A549 (cell line): ENCODE measurements around the gene PHC2. TPM values are rescaled to one million over a fixed set of nuclear protein-coding genes. Genes with fewer than 3 reads are reported as not detected.

Experiments
- ATAC-seq, 2 experiments: fragments of 200-7000 bp in 1 of 2; fragments of >200 bp in 1 of 2; cut with Nextera tagmentation in 1 of 2; cut with Tn5 transposase in 1 of 2; 3 replicates each; pipeline versions ENCODE4 v1.8.0 to v1.9.1; 2018 to 2020; ENCODE audit warnings: mild to moderate bottlenecking in 1 of 2, moderate library complexity in 1 of 2
- CTCF ChIA-PET: fragments of 300-600 bp; sonication (Branson Sonifier 250); formaldehyde crosslinking; extraction: SDS; loops from one replicate; lab custom pipeline; 2021; ENCODE audit warnings: antibody characterized with exemption, inconsistent platforms; lab: Yijun Ruan, JAX
- POLR2A ChIA-PET: fragments of 350-600 bp; formaldehyde crosslinking; extraction: SDS; loops from one replicate; lab custom pipeline; 2021; ENCODE audit warnings: antibody characterized with exemption, inconsistent platforms; lab: Yijun Ruan, JAX
- DNase-seq, 2 experiments: peaks; one replicate each; pipeline versions ENCODE4 v3.0.0 to v3.0.0-alpha.2; 2011 to 2016; ENCODE audit warnings: low read depth in 1 of 2, low spot score in 1 of 2
- FAIRE-seq: peaks from 2 replicates; lab custom pipeline; 2011; peaks lifted over from hg19 to GRCh38; lab: Jason Lieb, UNC
- H3K27ac ChIP-seq, 2 experiments: fragments of >200 bp; sonication (Bioruptor Twin); formaldehyde crosslinking; 3 replicates each; pipeline ENCODE4 v1.5.1; 2016 to 2017
- H3K4me1 ChIP-seq: fragments of >200 bp; sonication (Bioruptor Twin); formaldehyde crosslinking; 3 replicates; pipeline ENCODE4 v1.6.1; 2016
- H3K4me2 ChIP-seq: fragments of >200 bp; sonication (Bioruptor Twin); formaldehyde crosslinking; 3 replicates; pipeline ENCODE4 v1.6.1; 2016
- H3K4me3 ChIP-seq: fragments of >200 bp; sonication (Bioruptor Twin); formaldehyde crosslinking; 3 replicates; pipeline ENCODE4 v1.5.1; 2016
- H3K9me3 ChIP-seq: fragments of >200 bp; sonication (Bioruptor Twin); formaldehyde crosslinking; 3 replicates; pipeline ENCODE4 v1.6.1; 2016
- CBX8 ChIP-seq: fragments of 200-600 bp; sonication (generic); IDR thresholded peaks from 2 replicates; pipeline ENCODE4 v1.6.1; 2016
- ELK1 ChIP-seq: fragments of 150-350 bp; IDR thresholded peaks from 2 replicates; pipeline ENCODE4 v1.6.1; 2014; ENCODE audit warnings: low read depth, mild to moderate bottlenecking, low read length
- EP300 ChIP-seq, 2 experiments: fragments of >200 bp; sonication (Bioruptor Twin); formaldehyde crosslinking; IDR thresholded peaks; 2 replicates in 1 of 2; 3 replicates in 1 of 2; pipeline ENCODE4 v1.6.1; 2016 to 2017
- FOXS1 ChIP-seq: fragments of 250-450 bp; sonication (Bioruptor Pico); IDR thresholded peaks from 2 replicates; pipeline ENCODE4 v1.5.0; 2020; ENCODE audit warnings: mild to moderate bottlenecking, moderate library complexity
- HMGXB4 ChIP-seq: fragments of 250-450 bp; sonication (Bioruptor Pico); IDR thresholded peaks from 2 replicates; pipeline ENCODE4 v1.5.0; 2021; ENCODE audit warnings: mild to moderate bottlenecking, moderate library complexity, borderline replicate concordance
- HOXA7 ChIP-seq: fragments of 250-450 bp; sonication (Bioruptor Pico); IDR thresholded peaks from 2 replicates; pipeline ENCODE4 v1.5.0; 2020; ENCODE audit warnings: mild to moderate bottlenecking, moderate library complexity
- HOXB13 ChIP-seq: fragments of 250-450 bp; sonication (Bioruptor Pico); IDR thresholded peaks from 2 replicates; pipeline ENCODE4 v1.5.0; 2020; ENCODE audit warnings: low read depth, mild to moderate bottlenecking, moderate library complexity
- JUN ChIP-seq, 2 experiments: fragments of >200 bp; sonication (Bioruptor Twin); formaldehyde crosslinking; IDR thresholded peaks; 2 replicates in 1 of 2; 3 replicates in 1 of 2; pipeline ENCODE4 v1.6.1; 2016 to 2017
- MAZ ChIP-seq: fragments of 150-350 bp; IDR thresholded peaks from 2 replicates; pipeline ENCODE4 v1.6.1; 2014; ENCODE audit warnings: antibody characterized with exemption, low read depth, low read length, borderline replicate concordance
- MYC ChIP-seq: IDR thresholded peaks from 2 replicates; pipeline ENCODE4 v1.6.1; 2012; ENCODE audit warnings: mild to moderate bottlenecking, inconsistent platforms, low read length, improper control_type of control experiment, borderline replicate concordance
- NFE2L2 ChIP-seq: fragments of 150-350 bp; conservative IDR thresholded peaks from 2 replicates; pipeline ENCODE4 v1.6.1; 2014; ENCODE audit warnings: low read length
- NR3C1 ChIP-seq: fragments of >200 bp; sonication (Bioruptor Twin); formaldehyde crosslinking; IDR thresholded peaks from 3 replicates; pipeline ENCODE4 v1.6.1; 2017
- POLR2A ChIP-seq: IDR thresholded peaks from 2 replicates; pipeline ENCODE4 v1.6.1; 2012; ENCODE audit warnings: mild to moderate bottlenecking, low read length
- RAD21 ChIP-seq, 2 experiments: fragments of >200 bp in 1 of 2; sonication (Bioruptor Twin) in 1 of 2; formaldehyde crosslinking in 1 of 2; IDR thresholded peaks in 1 of 2; conservative IDR thresholded peaks in 1 of 2; 2 replicates in 1 of 2; 3 replicates in 1 of 2; pipeline ENCODE4 v1.6.1; 2012 to 2018; ENCODE audit warnings: inconsistent platforms in 1 of 2
- SMC3 ChIP-seq: fragments of >200 bp; sonication (Bioruptor Twin); formaldehyde crosslinking; IDR thresholded peaks from 3 replicates; pipeline ENCODE4 v1.6.1; 2018; ENCODE audit warnings: inconsistent platforms
- ZC3H11A ChIP-seq: fragments of 450-650 bp; IDR thresholded peaks from 2 replicates; pipeline ENCODE4 v1.6.1; 2014; ENCODE audit warnings: antibody characterized with exemption, mild to moderate bottlenecking
- ZSCAN20 ChIP-seq: fragments of 250-450 bp; sonication (Bioruptor Pico); IDR thresholded peaks from 2 replicates; pipeline ENCODE4 v1.8.0; 2022; ENCODE audit warnings: mild to moderate bottlenecking, moderate library complexity
- WGBS: methylation state at CpG from one replicate; pipeline ENCODE4 v1.1.6; 2017; ENCODE audit errors: missing lambda C conversion rate; 5-methylcytosine and 5-hydroxymethylcytosine counted together
- polyA plus RNA-seq, 4 experiments: library from polyadenylated mRNA; depleted of rRNA in 3 of 4; stranded (reverse); fragments of >200 nt; fragmentation: RNase III in 1 of 4; extraction: RNeasy Plus Mini Kit Qiagen cat#74134 plus additional on column Dnase treatment in 1 of 4; gene quantifications; 2 replicates in 3 of 4; 3 replicates in 1 of 4; pipeline ENCODE4 v1.2.3, GENCODE V29; 2011 to 2017
- TF ChIP-seq, protein P1 (sequence below): IDR thresholded peaks from 2 replicates; pipeline ENCODE4 v1.6.1; 2012
- TF ChIP-seq, protein P2 (sequence below): fragments of >200 bp; sonication (Bioruptor Twin); formaldehyde crosslinking; IDR thresholded peaks from 3 replicates; pipeline ENCODE4 v1.5.1; 2016
- TF ChIP-seq, protein P3 (sequence below): fragments of >200 bp; sonication (Bioruptor Twin); formaldehyde crosslinking; IDR thresholded peaks from 3 replicates; pipeline ENCODE4 v1.6.1; 2016

PHC2 gene
- polyA plus RNA-seq, 2 of the 4 experiments (the other 2 are of a cell fraction) = 29.9 to 33.2 TPM

DNA sequence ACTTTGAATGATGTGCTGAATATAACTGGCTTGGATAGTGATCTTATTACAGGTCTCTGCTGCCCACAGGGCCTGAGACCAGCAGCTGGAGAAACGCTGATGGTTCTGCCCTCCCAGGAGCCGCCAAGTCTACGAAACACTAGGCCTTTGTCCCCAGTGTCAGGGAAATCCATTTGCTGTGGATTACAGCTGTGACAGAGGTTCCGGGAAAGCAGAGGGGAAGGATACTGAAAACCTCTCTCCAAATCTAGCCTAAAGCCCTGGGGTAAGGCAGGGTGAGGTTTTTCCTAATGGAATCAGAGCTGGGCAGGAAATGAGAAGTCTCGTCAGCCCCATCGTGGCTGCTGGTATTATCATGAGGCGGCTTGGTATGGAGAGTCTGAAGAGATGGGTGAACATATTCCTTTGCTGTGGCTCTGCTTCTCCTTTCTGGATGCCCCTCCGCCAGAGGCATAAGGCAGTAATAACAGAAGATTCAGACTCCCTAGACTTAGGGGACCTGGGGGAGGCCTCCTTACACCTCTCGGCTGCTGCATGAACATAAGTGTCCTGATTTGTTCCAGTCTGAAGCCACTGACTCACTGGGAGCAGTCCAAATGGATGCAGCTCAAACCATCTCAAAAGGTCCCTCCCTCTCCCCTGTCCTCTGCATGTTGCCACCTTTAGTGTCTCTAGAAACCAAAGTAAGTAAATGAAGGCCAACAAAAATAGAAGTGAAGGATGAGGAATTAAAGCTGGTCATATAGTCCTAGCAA, 48.1 kb downstream of the PHC2 start:
- TF ChIP-seq RAD21 (conservative IDR thresholded peaks at IDR 0.05 in 1 of 2, IDR thresholded peaks at IDR 0.05 in 1 of 2) = no peak
- no peak for TF ChIP-seq EP300 (IDR thresholded peaks at IDR 0.05)
- TF ChIP-seq HMGXB4 (CRISPR knock-in tag) = no peak
- TF ChIP-seq NFE2L2 = no peak
- TF ChIP-seq MAZ = no peak
- TF ChIP-seq CBX8 = no peak
- TF ChIP-seq HOXB13 (CRISPR knock-in tag) = no peak
- no peak for TF ChIP-seq MYC
- TF ChIP-seq HOXA7 (CRISPR knock-in tag) = no peak
- TF ChIP-seq ZSCAN20 (CRISPR knock-in tag) = no peak
- TF ChIP-seq, protein P1, sequence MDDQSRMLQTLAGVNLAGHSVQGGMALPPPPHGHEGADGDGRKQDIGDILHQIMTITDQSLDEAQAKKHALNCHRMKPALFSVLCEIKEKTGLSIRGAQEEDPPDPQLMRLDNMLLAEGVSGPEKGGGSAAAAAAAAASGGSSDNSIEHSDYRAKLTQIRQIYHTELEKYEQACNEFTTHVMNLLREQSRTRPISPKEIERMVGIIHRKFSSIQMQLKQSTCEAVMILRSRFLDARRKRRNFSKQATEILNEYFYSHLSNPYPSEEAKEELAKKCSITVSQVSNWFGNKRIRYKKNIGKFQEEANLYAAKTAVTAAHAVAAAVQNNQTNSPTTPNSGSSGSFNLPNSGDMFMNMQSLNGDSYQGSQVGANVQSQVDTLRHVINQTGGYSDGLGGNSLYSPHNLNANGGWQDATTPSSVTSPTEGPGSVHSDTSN = no peak
- no peak for TF ChIP-seq SMC3
- TF ChIP-seq, all 56 proteins: peak for 0
- 79% methylated on average over 9 of the region's 9 CpGs for WGBS
- CTCF ChIA-PET = interaction anchor here (1.0 kb wide), 1 partner anchor 15 kb away, joined by 3 read pairs; no protein-coding TSS in a partner anchor
- H3K4me3 ChIP-seq = no peak overlapping the region
- POLR2A ChIA-PET = no interaction called here
- no peak overlapping the region for H3K4me2 ChIP-seq
- H3K9me3 ChIP-seq = no peaks in the 10 kb centered on the region
- DNase-seq (no peak), FAIRE-seq (no peak), ATAC-seq (no peak)
- no peaks in the 10 kb centered on the region for H3K4me1 ChIP-seq
- H3K27ac ChIP-seq = no peak overlapping the region

GRCh38 chr1:33381977-33382376, 48.9 kb downstream of the PHC2 start:
- FAIRE-seq (no peak), DNase-seq (no peak), ATAC-seq (no peak)
- Histone ChIP-seq H3K4me1 (no peaks in the 10 kb centered on the region), H3K9me3 (no peaks in the 10 kb centered on the region), H3K4me2 (no peak overlapping the region), H3K27ac (no peak overlapping the region), H3K4me3 (no peak overlapping the region)
- ChIA-PET CTCF (no interaction called here), POLR2A (no interaction called here)
- WGBS = 80% methylated on average over 4 of the region's 4 CpGs
- TF ChIP-seq ELK1 = no peak
- TF ChIP-seq NR3C1 = no peak
- no peak for TF ChIP-seq ZC3H11A
- no peak for TF ChIP-seq POLR2A
- no peak for TF ChIP-seq HOXA7 (CRISPR knock-in tag)
- TF ChIP-seq FOXS1 (CRISPR knock-in tag) = no peak
- TF ChIP-seq, protein P2, sequence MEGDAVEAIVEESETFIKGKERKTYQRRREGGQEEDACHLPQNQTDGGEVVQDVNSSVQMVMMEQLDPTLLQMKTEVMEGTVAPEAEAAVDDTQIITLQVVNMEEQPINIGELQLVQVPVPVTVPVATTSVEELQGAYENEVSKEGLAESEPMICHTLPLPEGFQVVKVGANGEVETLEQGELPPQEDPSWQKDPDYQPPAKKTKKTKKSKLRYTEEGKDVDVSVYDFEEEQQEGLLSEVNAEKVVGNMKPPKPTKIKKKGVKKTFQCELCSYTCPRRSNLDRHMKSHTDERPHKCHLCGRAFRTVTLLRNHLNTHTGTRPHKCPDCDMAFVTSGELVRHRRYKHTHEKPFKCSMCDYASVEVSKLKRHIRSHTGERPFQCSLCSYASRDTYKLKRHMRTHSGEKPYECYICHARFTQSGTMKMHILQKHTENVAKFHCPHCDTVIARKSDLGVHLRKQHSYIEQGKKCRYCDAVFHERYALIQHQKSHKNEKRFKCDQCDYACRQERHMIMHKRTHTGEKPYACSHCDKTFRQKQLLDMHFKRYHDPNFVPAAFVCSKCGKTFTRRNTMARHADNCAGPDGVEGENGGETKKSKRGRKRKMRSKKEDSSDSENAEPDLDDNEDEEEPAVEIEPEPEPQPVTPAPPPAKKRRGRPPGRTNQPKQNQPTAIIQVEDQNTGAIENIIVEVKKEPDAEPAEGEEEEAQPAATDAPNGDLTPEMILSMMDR = no peak
- no peak for TF ChIP-seq CBX8
- TF ChIP-seq, protein P3, sequence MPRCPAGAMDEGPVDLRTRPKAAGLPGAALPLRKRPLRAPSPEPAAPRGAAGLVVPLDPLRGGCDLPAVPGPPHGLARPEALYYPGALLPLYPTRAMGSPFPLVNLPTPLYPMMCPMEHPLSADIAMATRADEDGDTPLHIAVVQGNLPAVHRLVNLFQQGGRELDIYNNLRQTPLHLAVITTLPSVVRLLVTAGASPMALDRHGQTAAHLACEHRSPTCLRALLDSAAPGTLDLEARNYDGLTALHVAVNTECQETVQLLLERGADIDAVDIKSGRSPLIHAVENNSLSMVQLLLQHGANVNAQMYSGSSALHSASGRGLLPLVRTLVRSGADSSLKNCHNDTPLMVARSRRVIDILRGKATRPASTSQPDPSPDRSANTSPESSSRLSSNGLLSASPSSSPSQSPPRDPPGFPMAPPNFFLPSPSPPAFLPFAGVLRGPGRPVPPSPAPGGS = no peak
- TF ChIP-seq MYC = no peak
- TF ChIP-seq JUN (IDR thresholded peaks at IDR 0.05) = no peak
